Ramos (cell line): ENCODE results near the gene LRRC7.
"Not testable (repeated sequence)": the region's sequence is repeated elsewhere in the genome, so short reads cannot be mapped to it uniquely, and the experiment has no call there.

ENCODE experiments used
- in situ Hi-C: fragments of 300-500 bp; cut with MboI; formaldehyde crosslinking; loops from one replicate; pipeline ENCODE4 v1.14.3; 2022; ENCODE audit warnings: low sequenced_read_pairs; ENCODE audit not compliant: unreplicated experiment

LRRC7 gene

DNA sequence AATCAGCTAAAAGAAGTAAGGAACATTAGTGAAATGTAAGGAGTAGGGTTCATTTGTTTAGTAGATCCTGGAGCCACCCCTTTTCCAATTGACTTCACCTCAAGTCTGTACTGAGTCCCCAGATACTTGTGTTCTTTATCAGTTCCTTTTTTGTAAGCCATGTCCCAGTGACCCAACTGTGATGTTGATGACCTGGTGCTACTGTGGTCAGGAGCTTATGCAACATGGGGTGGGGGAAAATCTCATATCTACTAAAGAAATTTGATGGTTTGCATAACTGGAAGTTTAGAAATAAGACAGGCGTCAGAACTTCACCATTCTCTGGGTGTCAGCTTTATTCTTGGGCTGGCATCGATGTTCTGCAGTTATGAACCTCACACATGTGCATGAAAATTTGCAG lies 120.5 kb downstream of the LRRC7 start:
- in situ Hi-C loops: no loop called here

DNA sequence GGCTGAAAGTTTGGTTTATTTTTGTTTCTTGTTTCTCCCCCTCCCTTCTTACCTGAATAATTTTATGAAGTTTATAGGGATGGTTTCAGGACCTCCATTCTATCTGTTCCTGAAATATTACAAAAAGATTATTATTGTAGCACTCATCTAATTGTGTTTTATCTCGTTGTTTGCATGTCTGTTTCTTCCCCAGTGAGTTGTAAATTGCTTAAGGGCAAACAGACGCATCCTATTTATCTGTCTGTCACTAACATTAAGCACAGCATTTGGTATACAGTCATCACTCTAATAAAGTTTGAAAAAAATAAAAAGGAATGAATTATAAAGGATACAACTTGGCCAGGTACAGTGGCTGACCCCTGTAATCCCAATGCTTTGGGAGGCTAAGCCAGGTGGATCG lies 123.5 kb downstream of the LRRC7 start:
- in situ Hi-C loops: no loop called here

GRCh38 chr1:69693921-69694675 lies 126.4 kb downstream of the LRRC7 start:
- in situ Hi-C loops: no loop called here

GRCh38 chr1:69697340-69697739 lies 129.6 kb downstream of the LRRC7 start:
- in situ Hi-C loops: no loop called here

DNA sequence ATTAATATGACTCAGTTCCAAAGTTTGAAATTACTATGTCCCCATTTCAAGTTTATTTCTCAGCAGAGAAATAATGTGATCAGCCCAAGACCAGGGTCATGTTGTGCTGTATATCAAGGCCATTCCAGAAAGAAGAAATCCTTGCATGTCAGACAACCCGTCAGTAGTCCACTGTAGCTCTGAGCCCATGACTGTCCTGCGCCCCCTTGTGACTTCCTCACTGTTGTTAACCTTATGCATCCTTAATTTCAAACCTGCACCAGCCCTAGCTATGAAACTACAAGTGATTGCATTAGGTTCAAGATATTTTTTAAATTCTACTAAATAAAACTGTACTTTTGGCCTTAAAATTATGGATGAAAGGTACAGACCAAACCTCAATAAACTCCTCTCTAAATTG lies 133.0 kb downstream of the LRRC7 start:
- in situ Hi-C loops: no loop called here

- in situ Hi-C loops: no loop called here
Measured at GRCh38 chr1:69702085-69702484, 134.4 kb downstream of the LRRC7 start.

DNA sequence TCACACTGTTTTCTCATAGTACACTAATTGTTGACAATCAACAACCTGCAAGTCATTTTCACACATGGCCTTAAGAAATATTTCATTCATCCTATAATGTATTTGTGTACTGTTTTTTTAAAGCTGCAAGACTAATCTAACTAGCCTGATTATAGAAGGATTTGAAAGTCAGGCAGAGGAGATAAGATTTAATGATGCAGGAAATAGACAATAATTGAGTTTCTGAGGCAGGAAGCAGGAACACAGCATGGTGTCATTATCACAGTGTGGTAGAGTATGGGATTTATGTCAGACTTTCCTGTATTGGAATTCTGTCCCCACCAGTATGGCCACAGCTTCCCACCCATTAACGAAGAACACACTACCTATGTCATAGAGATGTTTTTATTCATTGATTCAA lies 138.8 kb downstream of the LRRC7 start:
- in situ Hi-C loops: no loop called here

DNA sequence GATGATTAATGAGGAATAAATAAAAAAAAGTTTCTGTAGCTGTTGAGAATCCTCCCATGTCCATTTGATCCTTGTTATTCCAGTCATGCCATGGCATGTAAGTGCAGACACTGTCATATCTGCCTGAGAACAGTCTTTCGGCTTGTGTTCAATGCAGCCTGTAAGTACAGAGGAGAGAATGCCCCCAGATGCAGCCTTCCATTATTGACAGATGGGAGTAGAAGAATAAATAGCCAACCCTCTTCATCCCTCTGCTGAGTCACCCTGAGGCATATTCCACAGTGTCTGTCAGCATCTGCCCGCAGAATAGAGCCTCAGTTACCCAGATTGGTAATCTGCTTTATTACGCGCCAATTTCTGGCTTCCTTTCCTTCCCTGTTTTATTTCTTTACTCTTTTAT lies 139.4 kb downstream of the LRRC7 start:
- in situ Hi-C loops: no loop called here

DNA sequence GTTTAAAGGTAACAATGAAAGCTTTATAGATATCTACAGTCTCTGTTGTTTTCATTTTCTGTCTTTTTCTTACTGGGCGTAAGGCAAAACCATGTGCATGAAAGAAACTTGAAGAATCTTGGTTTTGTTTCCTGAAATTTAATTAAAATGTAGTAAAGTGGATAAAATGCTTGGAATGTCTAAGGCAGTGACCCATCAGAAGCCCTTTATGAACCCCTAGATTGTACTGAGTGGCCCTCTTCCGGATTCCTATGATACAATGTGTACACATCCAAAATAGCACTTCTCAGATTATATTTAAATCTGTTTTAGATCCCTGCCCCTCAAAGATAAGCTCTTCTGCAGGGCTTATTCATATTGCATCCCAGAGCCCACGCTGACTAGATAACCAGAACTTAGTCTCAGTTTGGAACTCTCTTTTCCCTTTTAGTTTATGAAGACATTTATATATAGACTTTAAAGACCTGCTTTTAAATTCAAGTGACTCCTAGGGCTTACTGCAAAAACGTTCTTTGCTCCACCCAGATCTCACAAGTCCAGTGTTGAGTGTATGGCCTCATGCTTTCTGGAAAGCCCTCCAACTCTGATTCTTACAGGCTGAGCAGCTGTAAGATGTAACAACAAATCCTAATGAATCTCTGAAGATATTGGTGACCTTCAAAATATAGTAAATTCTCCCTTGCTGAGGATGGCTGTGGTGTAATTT lies 142.9 kb downstream of the LRRC7 start:
- in situ Hi-C loops: no loop called here

GRCh38 chr1:69711190-69711930 lies 143.6 kb downstream of the LRRC7 start:
- in situ Hi-C loops: no loop called here

DNA sequence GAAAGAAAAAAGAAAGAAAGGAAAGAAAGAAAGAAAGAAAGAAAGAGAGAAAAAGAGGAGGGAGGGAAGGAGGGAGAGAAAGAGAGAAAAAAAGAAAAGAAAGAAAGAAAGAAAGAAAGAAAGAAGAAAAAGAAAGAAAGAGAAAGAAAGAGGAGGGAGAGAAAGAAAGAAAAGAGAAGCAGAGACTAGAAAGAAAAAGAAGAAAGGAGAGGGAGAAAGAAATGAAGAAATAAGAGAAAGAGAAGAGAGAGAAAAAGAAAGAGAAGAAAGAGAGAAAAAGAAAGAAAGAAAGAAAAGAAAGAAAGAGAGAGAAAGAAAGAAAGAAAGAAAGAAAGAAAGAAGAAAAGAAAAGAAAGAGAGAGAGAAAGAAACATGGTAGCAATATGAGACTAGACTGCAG lies 150.1 kb downstream of the LRRC7 start:
- in situ Hi-C loops: not testable (repeated sequence)

DNA sequence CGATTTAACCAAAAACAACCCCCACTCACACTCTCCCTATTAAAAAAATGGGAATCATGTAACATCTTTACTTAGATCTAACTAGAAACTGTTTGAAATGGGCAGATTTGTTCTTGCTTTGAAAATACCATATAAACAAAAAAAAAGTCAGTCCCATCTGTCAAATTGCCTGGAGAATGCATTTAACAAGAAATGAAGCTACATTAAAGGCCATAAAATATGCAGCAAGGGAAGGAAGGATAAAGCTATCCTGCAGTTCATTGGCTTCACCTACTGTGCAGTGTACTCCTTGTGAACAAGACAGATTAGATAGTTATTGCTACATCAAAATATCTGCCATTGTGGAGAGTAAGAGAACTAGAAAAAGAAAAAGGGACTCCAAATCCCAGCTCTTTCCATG lies 160.5 kb downstream of the LRRC7 start:
- in situ Hi-C loops: loop anchor here (25.0 kb wide), 2 partner anchors 1141 to 1616 kb away; no protein-coding TSS in a partner anchor

- in situ Hi-C loops: loop anchor here (25.0 kb wide), 2 partner anchors 1146 to 1621 kb away; no protein-coding TSS in a partner anchor
Measured at GRCh38 chr1:69733061-69733460, 165.3 kb downstream of the LRRC7 start.

- in situ Hi-C loops: loop anchor here (25.0 kb wide), 2 partner anchors 1150 to 1625 kb away; no protein-coding TSS in a partner anchor
Measured at GRCh38 chr1:69737527-69738185, 169.9 kb downstream of the LRRC7 start.

DNA sequence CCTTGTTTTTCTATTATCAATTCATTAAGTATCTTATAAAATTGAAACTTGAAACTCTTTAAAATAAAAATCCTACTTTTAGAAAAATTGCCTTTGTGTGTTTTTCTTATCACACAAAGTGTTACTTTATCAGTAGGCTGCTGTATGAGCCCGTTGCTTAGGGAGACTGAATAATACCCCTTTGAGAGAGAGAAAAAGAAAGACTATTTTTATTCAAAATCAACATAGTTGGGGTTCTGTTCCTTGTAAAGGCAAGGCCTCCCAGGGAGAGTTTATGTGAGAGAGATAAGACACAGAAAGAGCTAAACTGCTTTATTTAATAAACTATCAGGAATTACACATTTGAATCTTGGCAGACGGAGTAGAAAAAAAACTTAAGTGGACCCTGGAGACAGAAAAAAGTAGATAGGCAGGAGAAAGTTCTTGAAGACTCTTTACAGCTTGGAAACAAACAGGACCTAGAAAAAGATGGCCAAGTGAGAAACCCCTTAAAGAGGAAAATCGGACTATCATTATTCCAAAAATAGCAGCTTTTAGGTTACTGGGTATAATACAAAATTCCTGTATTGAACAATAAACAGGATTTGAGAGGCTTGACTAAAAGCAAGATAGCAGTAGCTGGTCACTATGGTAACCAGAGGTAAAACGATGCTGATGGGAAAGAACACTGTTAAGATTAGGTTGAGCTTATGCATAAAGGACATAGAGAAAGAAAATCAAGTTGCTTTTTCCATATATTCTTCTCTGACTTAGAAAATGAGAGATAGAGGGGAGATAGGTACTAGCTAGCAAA lies 170.9 kb downstream of the LRRC7 start:
- in situ Hi-C loops: loop anchor here (25.0 kb wide), 2 partner anchors 1151 to 1626 kb away; no protein-coding TSS in a partner anchor

DNA sequence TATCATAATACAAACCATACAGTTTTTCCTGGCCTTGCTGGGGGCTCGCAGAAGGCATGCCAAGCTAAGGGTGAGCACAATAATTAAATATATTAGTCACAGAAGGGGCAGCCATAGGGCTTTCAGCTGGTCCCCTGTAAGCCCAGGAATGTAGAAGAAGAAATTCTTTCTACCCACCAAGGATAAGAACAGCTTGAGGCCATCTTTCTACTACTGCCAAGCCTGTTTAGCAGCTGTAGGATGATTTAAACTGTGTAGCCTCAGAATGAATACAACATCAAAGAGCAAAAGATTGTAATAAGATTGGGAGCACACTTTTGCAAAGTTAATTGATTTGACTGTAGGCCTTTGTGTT lies 171.5 kb downstream of the LRRC7 start:
- in situ Hi-C loops: loop anchor here (25.0 kb wide), 2 partner anchors 1152 to 1627 kb away; no protein-coding TSS in a partner anchor

GRCh38 chr1:69743146-69743545 lies 175.4 kb downstream of the LRRC7 start:
- in situ Hi-C loops: loop anchor here (25.0 kb wide), 2 partner anchors 1156 to 1631 kb away; no protein-coding TSS in a partner anchor

- in situ Hi-C loops: loop anchor here (25.0 kb wide), 2 partner anchors 1157 to 1632 kb away; no protein-coding TSS in a partner anchor
Measured at GRCh38 chr1:69744381-69744780, 176.7 kb downstream of the LRRC7 start.

GRCh38 chr1:69747207-69747606 lies 179.5 kb downstream of the LRRC7 start:
- in situ Hi-C loops: loop anchor here (25.0 kb wide), 2 partner anchors 1160 to 1635 kb away; no protein-coding TSS in a partner anchor
